BLaER1 treated with 17β-estradiol and CSF1 and Interleukin-3, amounts not matched to agents 10 nM and 100 nM (cell line): ENCODE data around the gene TNFRSF11A.

Experiments
- H3K27ac ChIP-seq, 11 experiments: shearing (Covaris generic); formaldehyde crosslinking; 2 replicates each; pipeline ENCODE4 v1.8.1; 2022
- H3K27me3 ChIP-seq, 11 experiments: shearing (Covaris generic); formaldehyde crosslinking; 2 replicates each; pipeline ENCODE4 v1.8.1; 2022
- H3K36me3 ChIP-seq, 11 experiments: shearing (Covaris generic); formaldehyde crosslinking; 2 replicates each; pipeline ENCODE4 v1.8.1; 2022
- H3K4me1 ChIP-seq, 10 experiments: shearing (Covaris generic); formaldehyde crosslinking; 2 replicates each; pipeline ENCODE4 v1.8.1; 2022
- H3K4me2 ChIP-seq, 11 experiments: shearing (Covaris generic); formaldehyde crosslinking; 2 replicates each; pipeline ENCODE4 v1.8.1; 2022
- H3K4me3 ChIP-seq, 10 experiments: shearing (Covaris generic); formaldehyde crosslinking; 2 replicates each; pipeline ENCODE4 v1.8.1; 2022
- H3K9ac ChIP-seq, 11 experiments: shearing (Covaris generic); formaldehyde crosslinking; 2 replicates each; pipeline ENCODE4 v1.8.1; 2022
- H3K9me3 ChIP-seq, 11 experiments: shearing (Covaris generic); formaldehyde crosslinking; replicated peaks in 1 of 11; 2 replicates each; pipeline ENCODE4 v1.8.1; 2022
- H4K20me1 ChIP-seq, 11 experiments: shearing (Covaris generic); formaldehyde crosslinking; 2 replicates each; pipeline ENCODE4 v1.8.1; 2022
- Cebpa-rat ChIP-seq, 11 experiments: shearing (Covaris generic); IDR thresholded peaks; 2 replicates each; pipeline ENCODE4 v1.8.1; 2022

The TNFRSF11A gene

GRCh38 chr18:62372156-62372555 is 47.0 kb downstream of the TNFRSF11A start:
- Histone ChIP-seq H3K27ac (no peak overlapping the region), H3K4me3 (no peak overlapping the region), H3K4me1 (peaks cover 14 to 50% (median 35%) of the 10 kb centered on the region in 10 experiments; a peak in 17 of 20 replicates), H3K9ac (no peak overlapping the region), H4K20me1 (peaks cover 0 to 4% (median 0%) of the 10 kb centered on the region in 11 experiments; a peak in 1 of 22 replicates), H3K36me3 (peaks cover 0 to 12% (median 0%) of the 10 kb centered on the region in 11 experiments; a peak in 1 of 22 replicates), H3K27me3 (0 out of 22 replicates have a peak, but pooled peaks cover 0 to 7% (median 0%) of the 10 kb centered on the region in 11 experiments), H3K4me2 (peak overlapping the region in 9 of 11 experiments; percentile 0 to 61 (median 52); a peak in 14 of 22 replicates), H3K9me3 (no peaks in the 10 kb centered on the region)
- no peak for TF ChIP-seq Cebpa-rat (IDR thresholded peaks at IDR 0.05)

GRCh38 chr18:62372882-62373281 is 47.8 kb downstream of the TNFRSF11A start:
- Histone ChIP-seq H3K36me3 (peaks cover 0 to 12% (median 0%) of the 10 kb centered on the region in 11 experiments; a peak in 1 of 22 replicates), H3K27ac (no peak overlapping the region), H3K9ac (no peak overlapping the region), H3K4me2 (peak overlapping the region in 6 of 11 experiments; percentile 52 to 61 (median 56); a peak in 11 of 22 replicates), H3K27me3 (0 out of 22 replicates have a peak, but pooled peaks cover 0 to 7% (median 0%) of the 10 kb centered on the region in 11 experiments), H4K20me1 (peaks cover 0 to 4% (median 0%) of the 10 kb centered on the region in 11 experiments; a peak in 1 of 22 replicates), H3K9me3 (no peaks in the 10 kb centered on the region), H3K4me1 (peaks cover 13 to 50% (median 35%) of the 10 kb centered on the region in 10 experiments; a peak in 17 of 20 replicates), H3K4me3 (no peak overlapping the region)
- TF ChIP-seq Cebpa-rat (IDR thresholded peaks at IDR 0.05), result no peak

GRCh38 chr18:62374410-62374965 is 49.4 kb downstream of the TNFRSF11A start:
- Histone ChIP-seq H3K4me2 (no peak overlapping the region), H3K9ac (no peak overlapping the region), H3K27ac (no peak overlapping the region), H3K9me3 (no peaks in the 10 kb centered on the region), H4K20me1 (peaks cover 0 to 4% (median 0%) of the 10 kb centered on the region in 11 experiments; a peak in 1 of 22 replicates), H3K4me1 (peaks cover 0 to 43% (median 33%) of the 10 kb centered on the region in 10 experiments; a peak in 16 of 20 replicates), H3K36me3 (peaks cover 0 to 17% (median 0%) of the 10 kb centered on the region in 11 experiments; a peak in 1 of 22 replicates), H3K4me3 (no peak overlapping the region), H3K27me3 (0 out of 22 replicates have a peak, but pooled peaks cover 0 to 7% (median 0%) of the 10 kb centered on the region in 11 experiments)
- TF ChIP-seq Cebpa-rat (IDR thresholded peaks at IDR 0.05), result no peak

GRCh38 chr18:62377131-62377807 is 52.2 kb downstream of the TNFRSF11A start:
- Histone ChIP-seq H3K4me1 (peaks cover 0 to 15% (median 7%) of the 10 kb centered on the region in 10 experiments; a peak in 13 of 20 replicates), H4K20me1 (no peaks in the 10 kb centered on the region), H3K4me2 (no peak overlapping the region), H3K27ac (no peak overlapping the region), H3K9me3 (0 out of 22 replicates have a peak, but pooled peaks cover 0 to 5% (median 0%) of the 10 kb centered on the region in 11 experiments), H3K4me3 (no peak overlapping the region), H3K9ac (no peak overlapping the region), H3K36me3 (peaks cover 0 to 17% (median 0%) of the 10 kb centered on the region in 11 experiments; a peak in 1 of 22 replicates), H3K27me3 (no peaks in the 10 kb centered on the region)
- TF ChIP-seq Cebpa-rat (IDR thresholded peaks at IDR 0.05), result no peak

- Histone ChIP-seq H3K4me1 (peaks cover 0 to 7% (median 2%) of the 10 kb centered on the region in 10 experiments; a peak in 6 of 20 replicates), H3K9me3 (peaks cover 0 to 8% (median 0%) of the 10 kb centered on the region in 11 experiments; a peak in 1 of 22 replicates), H4K20me1 (no peaks in the 10 kb centered on the region), H3K27me3 (no peaks in the 10 kb centered on the region), H3K4me2 (no peak overlapping the region), H3K4me3 (no peak overlapping the region), H3K27ac (no peak overlapping the region), H3K9ac (no peak overlapping the region), H3K36me3 (peaks cover 0 to 17% (median 0%) of the 10 kb centered on the region in 11 experiments; a peak in 1 of 22 replicates)
- TF ChIP-seq Cebpa-rat (IDR thresholded peaks at IDR 0.05), result no peak
These were observed 53.9 kb downstream of the TNFRSF11A start for GRCh38 chr18:62379051-62379450.

- TF ChIP-seq Cebpa-rat (IDR thresholded peaks at IDR 0.05), result no peak
- no peaks in the 10 kb centered on the region for H3K27me3 ChIP-seq
- peaks cover 0 to 17% (median 8%) of the 10 kb centered on the region in 10 experiments; a peak in 11 of 20 replicates for H3K4me1 ChIP-seq
- H3K27ac ChIP-seq, result no peak overlapping the region
- H3K4me2 ChIP-seq, result no peak overlapping the region
- H3K9ac ChIP-seq, result no peak overlapping the region
- H3K9me3 ChIP-seq, result peaks cover 0 to 14% (median 3%) of the 10 kb centered on the region in 11 experiments; a peak in 4 of 22 replicates
- H3K36me3 ChIP-seq, result 0 out of 22 replicates have a peak, but pooled peaks cover 0 to 5% (median 0%) of the 10 kb centered on the region in 11 experiments
- H3K4me3 ChIP-seq, result no peak overlapping the region
- no peaks in the 10 kb centered on the region for H4K20me1 ChIP-seq
These were observed 56.3 kb downstream of the TNFRSF11A start for GRCh38 chr18:62381373-62381772.

- Histone ChIP-seq H3K4me2 (peak overlapping the region; percentile 21 to 78 (median 67); a peak in 16 of 22 replicates), H4K20me1 (no peaks in the 10 kb centered on the region), H3K27me3 (no peaks in the 10 kb centered on the region), H3K4me1 (peaks cover 0 to 17% (median 8%) of the 10 kb centered on the region in 10 experiments; a peak in 11 of 20 replicates), H3K36me3 (no peaks in the 10 kb centered on the region), H3K9me3 (peaks cover 0 to 14% (median 3%) of the 10 kb centered on the region in 11 experiments; a peak in 4 of 22 replicates), H3K9ac (peak overlapping the region in 3 of 11 experiments; percentile 68 to 76 (median 73); a peak in 2 of 22 replicates), H3K27ac (peak overlapping the region in 6 of 11 experiments; percentile 60 to 79 (median 75); a peak in 8 of 22 replicates), H3K4me3 (peak overlapping the region in 7 of 10 experiments; percentile 49 to 70 (median 62); a peak in 11 of 20 replicates)
- TF ChIP-seq Cebpa-rat (IDR thresholded peaks at IDR 0.05), result no peak
These were observed 59.0 kb downstream of the TNFRSF11A start for GRCh38 chr18:62384068-62384467.

GRCh38 chr18:62384610-62385097 is 59.5 kb downstream of the TNFRSF11A start:
- Histone ChIP-seq H3K27me3 (no peaks in the 10 kb centered on the region), H3K4me1 (peaks cover 0 to 17% (median 8%) of the 10 kb centered on the region in 10 experiments; a peak in 11 of 20 replicates), H3K9me3 (peaks cover 0 to 14% (median 3%) of the 10 kb centered on the region in 11 experiments; a peak in 4 of 22 replicates), H3K27ac (peak overlapping the region in 9 of 11 experiments; percentile 24 to 79 (median 64); a peak in 16 of 22 replicates), H3K4me2 (peak overlapping the region; percentile 59 to 79 (median 70)), H3K36me3 (no peaks in the 10 kb centered on the region), H3K4me3 (peak overlapping the region; percentile 47 to 70 (median 58)), H4K20me1 (no peaks in the 10 kb centered on the region), H3K9ac (peak overlapping the region; percentile 22 to 80 (median 70); a peak in 17 of 22 replicates)
- no peak for TF ChIP-seq Cebpa-rat (IDR thresholded peaks at IDR 0.05)
